GM19397 (cell line): ENCODE measurements around the gene MAGI2.
"Not testable (repeated sequence)": the region's sequence is repeated elsewhere in the genome, so short reads cannot be mapped to it uniquely, and the experiment has no call there.

Experiments
- ATAC-seq: cut with Tn5 transposase; IDR thresholded peaks from one replicate; pipeline ENCODE4 v1.9.1; 2021; ENCODE audit warnings: mild to moderate bottlenecking, moderate library complexity; ENCODE audit not compliant: unreplicated experiment

The MAGI2 gene

GRCh38 chr7:78967561-78967960 is 485.9 kb downstream of the MAGI2 start:
- not testable (repeated sequence) for ATAC-seq

- no peak for ATAC-seq
These were observed 486.4 kb downstream of the MAGI2 start for GRCh38 chr7:78967046-78967445.

GRCh38 chr7:78959477-78959876 is 494.0 kb downstream of the MAGI2 start:
- no peak for ATAC-seq

GRCh38 chr7:78955329-78955728 is 498.1 kb downstream of the MAGI2 start:
- no peak for ATAC-seq

GRCh38 chr7:78953726-78954363 is 499.6 kb downstream of the MAGI2 start:
- no peak for ATAC-seq

- ATAC-seq, result no peak
These were observed 500.4 kb downstream of the MAGI2 start for GRCh38 chr7:78953090-78953489.

GRCh38 chr7:78939669-78940068 is 513.8 kb downstream of the MAGI2 start:
- ATAC-seq, result no peak

- no peak for ATAC-seq
These were observed 528.9 kb downstream of the MAGI2 start for GRCh38 chr7:78924581-78924980.

GRCh38 chr7:78912781-78913180 is 540.7 kb downstream of the MAGI2 start:
- no peak for ATAC-seq

GRCh38 chr7:78906735-78907134 is 546.7 kb downstream of the MAGI2 start:
- ATAC-seq, result no peak

GRCh38 chr7:78905436-78905835 is 548.0 kb downstream of the MAGI2 start:
- ATAC-seq, result no peak

- no peak for ATAC-seq
These were observed 548.5 kb downstream of the MAGI2 start for GRCh38 chr7:78904983-78905382.

GRCh38 chr7:78901566-78901965 is 551.9 kb downstream of the MAGI2 start:
- no peak for ATAC-seq

GRCh38 chr7:78900806-78901205 is 552.7 kb downstream of the MAGI2 start:
- ATAC-seq, result no peak

- no peak for ATAC-seq
These were observed 558.1 kb downstream of the MAGI2 start for GRCh38 chr7:78895393-78895792.

GRCh38 chr7:78879206-78879605 is 574.3 kb downstream of the MAGI2 start:
- ATAC-seq, result no peak

GRCh38 chr7:78873117-78873516 is 580.4 kb downstream of the MAGI2 start:
- no peak for ATAC-seq

- no peak for ATAC-seq
These were observed 589.1 kb downstream of the MAGI2 start for GRCh38 chr7:78864339-78864738.

GRCh38 chr7:78863281-78863680 is 590.2 kb downstream of the MAGI2 start:
- ATAC-seq, result no peak

- ATAC-seq, result no peak
These were observed 591.0 kb downstream of the MAGI2 start for GRCh38 chr7:78862411-78862900.

- ATAC-seq, result no peak
These were observed 600.5 kb downstream of the MAGI2 start for GRCh38 chr7:78852951-78853350.

GRCh38 chr7:78850093-78850740 is 603.2 kb downstream of the MAGI2 start:
- no peak for ATAC-seq

GRCh38 chr7:78845155-78845554 is 608.3 kb downstream of the MAGI2 start:
- no peak for ATAC-seq
